HepG2 (cell line): ENCODE results near the gene TMTC2. TPM values are rescaled to one million over a fixed set of nuclear protein-coding genes. Genes with fewer than 3 reads are reported as not detected.

ENCODE experiments used
- ATAC-seq: fragments of 200-7000 bp; cut with Tn5 transposase; 3 replicates; pipeline ENCODE4 v1.9.1; 2020; ENCODE audit warnings: mild to moderate bottlenecking, moderate library complexity
- BruUV-seq: library from RNA; stranded (reverse); fragments of 400-500 nt; replicated peaks from 2 replicates; lab custom pipeline; 2021; lab: Mats Ljungman, UMichigan
- CTCF ChIA-PET: fragments of 300-600 bp; formaldehyde crosslinking; extraction: SDS; loops from one replicate; lab custom pipeline; 2021; ENCODE audit warnings: low total read pairs, inconsistent platforms, low intra/inter-chr PET ratio; lab: Yijun Ruan, JAX
- POLR2A ChIA-PET: fragments of 350-600 bp; sonication (Branson Sonifier 250); formaldehyde crosslinking; loops from one replicate; lab custom pipeline; 2020; ENCODE audit warnings: antibody characterized with exemption, inconsistent platforms; lab: Yijun Ruan, JAX
- DNase-seq: peaks from one replicate; pipeline ENCODE4 v3.0.0-alpha.2; 2015; ENCODE audit warnings: low spot score
- FAIRE-seq: peaks from 3 replicates; lab custom pipeline; 2011; peaks lifted over from hg19 to GRCh38; lab: Jason Lieb, UNC
- H2AFZ ChIP-seq: one replicate; pipeline ENCODE4 v1.6.1; 2011; ENCODE audit warnings: low read length, inconsistent platforms
- H3K27ac ChIP-seq: fragments of 300-600 bp; 3 replicates; pipeline ENCODE4 v1.8.0; 2011; ENCODE audit warnings: mixed run types, mild to moderate bottlenecking, mixed read lengths, low read length, inconsistent platforms; ENCODE audit not compliant: insufficient read depth; ENCODE audit errors: extremely low read length
- H3K27me3 ChIP-seq, 2 experiments: fragments of 200-600 bp in 1 of 2; 2 replicates in 1 of 2; 3 replicates in 1 of 2; pipeline versions ENCODE4 v1.6.0 to v1.8.0; 2011; ENCODE audit warnings: low read length in 2 of 2, mild to moderate bottlenecking in 2 of 2, moderate library complexity in 2 of 2, inconsistent platforms in 1 of 2; ENCODE audit not compliant: insufficient read depth in 2 of 2, control insufficient read depth in 1 of 2
- H3K36me3 ChIP-seq, 2 experiments: fragments of 200-600 bp in 1 of 2; replicated peaks in 1 of 2; 2 replicates in 1 of 2; 3 replicates in 1 of 2; pipeline versions ENCODE4 v1.5.1 to v1.8.0; 2011; ENCODE audit warnings: low read length in 2 of 2, inconsistent platforms in 1 of 2; ENCODE audit not compliant: insufficient read depth in 2 of 2, control insufficient read depth in 1 of 2
- H3K4me1 ChIP-seq: 2 replicates; pipeline ENCODE4 v1.5.1; 2012; ENCODE audit warnings: low read length, inconsistent platforms; ENCODE audit not compliant: insufficient read depth
- H3K4me2 ChIP-seq: 2 replicates; pipeline ENCODE4 v1.6.0; 2011; ENCODE audit warnings: low read depth, low read length, inconsistent platforms
- H3K4me3 ChIP-seq, 3 experiments: fragments of 200-600 bp in 1 of 3; sonication (generic), shearing (Covaris generic) in 1 of 3; replicated peaks in 1 of 3; 2 replicates each; pipeline ENCODE4 v1.5.1; 2011 to 2016; ENCODE audit warnings: low read length in 3 of 3, inconsistent platforms in 2 of 3, low read depth in 2 of 3, mild to moderate bottlenecking in 2 of 3, control low read depth in 1 of 3, mixed read lengths in 1 of 3; ENCODE audit not compliant: insufficient read depth in 1 of 3
- H3K79me2 ChIP-seq: one replicate; pipeline ENCODE4 v1.6.1; 2011; ENCODE audit warnings: low read length, inconsistent platforms; ENCODE audit not compliant: insufficient read depth
- H3K9ac ChIP-seq: 2 replicates; pipeline ENCODE4 v1.6.0; 2011; ENCODE audit warnings: mild to moderate bottlenecking, low read depth, low read length, inconsistent platforms; ENCODE audit not compliant: insufficient read depth
- H3K9me3 ChIP-seq: 2 replicates; pipeline ENCODE4 v1.5.1; 2012; ENCODE audit warnings: mild to moderate bottlenecking, low read length
- H4K20me1 ChIP-seq: 2 replicates; pipeline ENCODE4 v1.6.0; 2011; ENCODE audit warnings: inconsistent platforms, mild to moderate bottlenecking, low read length, moderate library complexity; ENCODE audit not compliant: insufficient read depth
- ELF1 ChIP-seq: sonication (generic); formaldehyde crosslinking; IDR thresholded peaks from 2 replicates; pipeline ENCODE4 v1.4.0; 2020; ENCODE audit warnings: missing genetic modification reagents
- KLF13 ChIP-seq: sonication (generic); formaldehyde crosslinking; IDR thresholded peaks from 2 replicates; pipeline ENCODE4 v1.4.0; 2020; ENCODE audit warnings: mild to moderate bottlenecking, missing genetic modification reagents
- MAF1 ChIP-seq: sonication (generic); formaldehyde crosslinking; IDR thresholded peaks from 2 replicates; pipeline ENCODE4 v1.5.0; 2020; ENCODE audit warnings: missing genetic modification reagents, borderline replicate concordance
- POGZ ChIP-seq: sonication (generic); formaldehyde crosslinking; IDR thresholded peaks from 2 replicates; pipeline ENCODE4 v1.4.0; 2020; ENCODE audit warnings: mild to moderate bottlenecking, missing genetic modification reagents
- PRDM15 ChIP-seq: sonication (generic); formaldehyde crosslinking; IDR thresholded peaks from 2 replicates; pipeline ENCODE4 v1.4.0; 2020; ENCODE audit warnings: missing genetic modification reagents
- REST ChIP-seq, 2 experiments: IDR thresholded peaks; 2 replicates each; pipeline ENCODE4 v1.6.1; 2011 to 2012; ENCODE audit warnings: low read length in 2 of 2, borderline replicate concordance in 1 of 2, low read depth in 1 of 2, mild to moderate bottlenecking in 1 of 2, moderate library complexity in 1 of 2
- TRAFD1 ChIP-seq: sonication (generic); formaldehyde crosslinking; IDR thresholded peaks from 2 replicates; pipeline ENCODE4 v1.5.1; 2020; ENCODE audit warnings: missing genetic modification reagents, mild to moderate bottlenecking, borderline replicate concordance
- ZNF260 ChIP-seq: sonication (generic); formaldehyde crosslinking; IDR thresholded peaks from 2 replicates; pipeline ENCODE4 v1.4.0; 2020; ENCODE audit warnings: missing genetic modification reagents, low read depth, mild to moderate bottlenecking, borderline replicate concordance
- ZNF446 ChIP-seq: sonication (generic); formaldehyde crosslinking; IDR thresholded peaks from 2 replicates; pipeline ENCODE4 v1.5.0; 2020; ENCODE audit warnings: mild to moderate bottlenecking, missing genetic modification reagents
- ZSCAN22 ChIP-seq: sonication (generic); formaldehyde crosslinking; IDR thresholded peaks from 2 replicates; pipeline ENCODE4 v1.4.0; 2020; ENCODE audit warnings: mild to moderate bottlenecking, missing genetic modification reagents
- WGBS: methylation state at CpG from one replicate; pipeline ENCODE4 v1.1.6; 2017; ENCODE audit warnings: low lambda C conversion rate; 5-methylcytosine and 5-hydroxymethylcytosine counted together
- in situ Hi-C: cut with HindIII; loops from 2 replicates; pipeline ENCODE4 v1.10.0; 2017; ENCODE audit warnings: low pct_unique_long_range_greater_than_20kb; ENCODE audit not compliant: extremely low pct_ligation_motif_present
- intact Hi-C: fragments of 100-400 bp; cut with micrococcal nuclease; formaldehyde crosslinking; loops from one replicate; pipeline ENCODE4 v1.10.0; 2022; ENCODE audit not compliant: unreplicated experiment
- polyA plus RNA-seq, 8 experiments: library from polyadenylated mRNA; depleted of rRNA in 3 of 8; stranded (reverse) in 7 of 8; unstranded in 1 of 8; fragments of >200 nt; fragmentation: Illumina TruSeq in 4 of 8; extraction: Trizol in 4 of 8; gene quantifications; 2 replicates each; pipeline versions ENCODE4 v1.2.1 to v1.2.3, GENCODE V29; 2011 to 2016; ENCODE audit warnings: low read depth in 4 of 8, missing spikeins in 1 of 8, mixed read lengths in 1 of 8; ENCODE audit not compliant: insufficient read depth in 1 of 8
- total RNA-seq, 5 experiments: library from RNA; depleted of rRNA; stranded (reverse); fragments of >200 nt; fragmentation: Illumina TruSeq; extraction: Trizol; gene quantifications; 2 replicates each; pipeline ENCODE4 v1.2.3, GENCODE V29; 2016; ENCODE audit warnings: low read depth in 1 of 5

Gene TMTC2
- total and polyA plus RNA-seq, 2 of the 13 experiments (the other 11 are each of a cell fraction or from before 2014, with no cell fraction given), result 0.55 to 0.63 TPM

- TF ChIP-seq REST (IDR thresholded peaks at IDR 0.05; ENCODE audit: borderline replicate concordance in 1 of 2, low read depth in 1 of 2, low read length in 2 of 2) (no peak), KLF13 (CRISPR knock-in tag) (no peak), ZNF260 (CRISPR knock-in tag) (no peak), ZSCAN22 (CRISPR knock-in tag) (no peak), POGZ (CRISPR knock-in tag) (no peak)
Measured at GRCh38 chr12:82848845-82849244, 162.1 kb downstream of the TMTC2 start (continued).

DNA sequence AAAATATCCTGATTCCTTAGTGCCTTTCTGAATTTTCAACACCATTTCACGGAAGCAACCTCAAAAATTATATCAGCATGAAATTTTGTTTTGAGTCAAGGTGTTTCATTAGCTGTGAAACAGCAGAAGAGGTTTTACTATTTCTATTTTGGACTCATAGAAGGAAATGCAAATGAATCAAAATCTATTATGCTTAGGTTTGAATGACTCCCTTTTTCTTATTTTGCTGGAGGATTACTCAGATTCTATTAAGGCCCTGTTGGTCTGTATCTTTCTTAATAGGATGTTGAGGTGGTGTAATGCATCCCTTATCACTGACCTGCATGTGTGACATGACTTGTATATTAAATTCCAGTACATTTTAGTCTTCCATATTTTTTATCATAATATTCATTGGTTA lies 165.8 kb downstream of the TMTC2 start:
- no TSS peak for BruUV-seq
- Histone ChIP-seq H3K36me3 (no peaks in the 10 kb centered on the region), H4K20me1 (no peaks in the 10 kb centered on the region), H3K4me3 (no peak overlapping the region), H3K27ac (no peak overlapping the region), H3K79me2 (no peaks in the 10 kb centered on the region), H2AFZ (no peak overlapping the region), H3K9ac (no peak overlapping the region), H3K4me2 (no peak overlapping the region), H3K27me3 (no peaks in the 10 kb centered on the region; a peak in 1 of 5 replicates), H3K9me3 (no peaks in the 10 kb centered on the region), H3K4me1 (no peaks in the 10 kb centered on the region; the same call in 1 of the 2 replicates)
- no peak for FAIRE-seq
- intact Hi-C loops (no loop called here), in situ Hi-C loops (no loop called here)
- POLR2A ChIA-PET, result no interaction called here
- no peak for ATAC-seq
- 11% methylated on average over 1 of the region's 1 CpG for WGBS
- TF ChIP-seq MAF1 (CRISPR knock-in tag), result no peak
- TF ChIP-seq PRDM15, result no peak
- no peak for TF ChIP-seq ELF1 (CRISPR knock-in tag)
- TF ChIP-seq ZNF446 (CRISPR knock-in tag), result no peak
- TF ChIP-seq TRAFD1, result no peak
- DNase-seq, result no peak
- CTCF ChIA-PET, result no interaction called here
